Activated T-helper 2 cell treated with anti-CD3 and anti-CD28 coated beads, Interferon-gamma antibody, Interleukin-2, Interleukin-4, amounts not matched to agents 10 μg/mL and 5 μg/mL and 100 μg/mL, durations not matched to agents 14 hours and 24 hours and 36 hours (primary cell): ENCODE data around the gene SSUH2. TPM values are rescaled to one million over a fixed set of nuclear protein-coding genes. Genes with fewer than 3 reads are reported as not detected.
A peak's percentile ranks its signal among the peaks of the same experiment; 100 is the strongest.

ENCODE experiments used
- DNase-seq: peaks from one replicate; pipeline ENCODE4 v3.0.0; 2021; ENCODE audit warnings: low spot score
- H3K27ac Mint-ChIP-seq: one replicate; pipeline ENCODE4 v1.8.0; 2021; ENCODE audit warnings: mixed read lengths
- H3K27me3 Mint-ChIP-seq: one replicate; pipeline ENCODE4 v1.8.0; 2021; ENCODE audit warnings: low read depth, mixed read lengths
- H3K36me3 Mint-ChIP-seq: one replicate; pipeline ENCODE4 v1.8.0; 2021; ENCODE audit warnings: low read depth, mixed read lengths
- H3K4me1 Mint-ChIP-seq: one replicate; pipeline ENCODE4 v1.8.0; 2021; ENCODE audit warnings: low read depth, mixed read lengths
- H3K4me3 Mint-ChIP-seq: one replicate; pipeline ENCODE4 v1.8.0; 2021; ENCODE audit warnings: low read depth, mild to moderate bottlenecking, moderate library complexity, mixed read lengths
- H3K9me3 Mint-ChIP-seq: one replicate; pipeline ENCODE4 v1.8.0; 2021; ENCODE audit warnings: mixed read lengths
- intact Hi-C: fragments of 100-400 bp; cut with micrococcal nuclease; formaldehyde crosslinking; loops from one replicate; pipeline ENCODE4 v1.15.1; 2023
- total RNA-seq: library from RNA; stranded (reverse); gene quantifications from 2 replicates; pipeline ENCODE4 v1.2.3, GENCODE V29; 2022

The SSUH2 gene
- total RNA-seq, 1 donor from 2014 or later, result 0.18 TPM

- H3K9me3 Mint-ChIP-seq, result no peaks in the 10 kb centered on the region
- H3K27ac Mint-ChIP-seq, result no peak overlapping the region
- H3K4me3 Mint-ChIP-seq, result no peak overlapping the region
- H3K4me1 Mint-ChIP-seq, result no peaks in the 10 kb centered on the region
- no peaks in the 10 kb centered on the region for H3K36me3 Mint-ChIP-seq
- peaks cover 11% of the 10 kb centered on the region for H3K27me3 Mint-ChIP-seq
- intact Hi-C loops, result no loop called here
- DNase-seq, result no peak
Measured at GRCh38 chr3:8643693-8644365, 769 bp downstream of the SSUH2 start.

GRCh38 chr3:8642001-8642400 is 2.6 kb downstream of the SSUH2 start:
- DNase-seq, result no peak
- Mint-ChIP-seq H3K4me1 (no peaks in the 10 kb centered on the region), H3K4me3 (no peak overlapping the region), H3K27me3 (peaks cover 11% of the 10 kb centered on the region), H3K27ac (no peak overlapping the region), H3K36me3 (no peaks in the 10 kb centered on the region), H3K9me3 (no peaks in the 10 kb centered on the region)
- intact Hi-C loops, result no loop called here

- H3K36me3 Mint-ChIP-seq, result no peaks in the 10 kb centered on the region
Measured at GRCh38 chr3:8641472-8641871, 3.1 kb downstream of the SSUH2 start.

GRCh38 chr3:8640223-8640622 is 4.4 kb downstream of the SSUH2 start:
- no peaks in the 10 kb centered on the region for H3K9me3 Mint-ChIP-seq
- peaks cover 14% of the 10 kb centered on the region for H3K27me3 Mint-ChIP-seq
- H3K36me3 Mint-ChIP-seq, result no peaks in the 10 kb centered on the region
- no peak for DNase-seq
- H3K27ac Mint-ChIP-seq, result no peak overlapping the region
- H3K4me1 Mint-ChIP-seq, result no peaks in the 10 kb centered on the region
- intact Hi-C loops, result no loop called here
- H3K4me3 Mint-ChIP-seq, result no peak overlapping the region

More at GRCh38 chr3:8641472-8641871, 3.1 kb downstream of the SSUH2 start:
- no peak overlapping the region for H3K27ac Mint-ChIP-seq
- DNase-seq, result no peak
- H3K4me1 Mint-ChIP-seq, result no peaks in the 10 kb centered on the region
- H3K27me3 Mint-ChIP-seq, result peaks cover 14% of the 10 kb centered on the region
- no peak overlapping the region for H3K4me3 Mint-ChIP-seq
- no peaks in the 10 kb centered on the region for H3K9me3 Mint-ChIP-seq
- intact Hi-C loops, result no loop called here

GRCh38 chr3:8639659-8640000 is 5.0 kb downstream of the SSUH2 start:
- no peaks in the 10 kb centered on the region for H3K36me3 Mint-ChIP-seq
- DNase-seq, result no peak
- H3K4me3 Mint-ChIP-seq, result no peak overlapping the region
- H3K4me1 Mint-ChIP-seq, result no peaks in the 10 kb centered on the region
- intact Hi-C loops, result no loop called here
- H3K27me3 Mint-ChIP-seq, result peaks cover 14% of the 10 kb centered on the region
- H3K27ac Mint-ChIP-seq, result no peak overlapping the region
- no peaks in the 10 kb centered on the region for H3K9me3 Mint-ChIP-seq

GRCh38 chr3:8638994-8639658 is 5.5 kb downstream of the SSUH2 start:
- Mint-ChIP-seq H3K27me3 (peaks cover 13% of the 10 kb centered on the region), H3K4me3 (no peak overlapping the region), H3K4me1 (no peaks in the 10 kb centered on the region), H3K36me3 (no peaks in the 10 kb centered on the region), H3K27ac (no peak overlapping the region), H3K9me3 (no peaks in the 10 kb centered on the region)
- intact Hi-C loops, result no loop called here
- no peak for DNase-seq

- H3K27me3 Mint-ChIP-seq, result peaks cover 7% of the 10 kb centered on the region
- intact Hi-C loops, result no loop called here
- H3K9me3 Mint-ChIP-seq, result no peaks in the 10 kb centered on the region
- no peak overlapping the region for H3K4me3 Mint-ChIP-seq
- H3K4me1 Mint-ChIP-seq, result no peaks in the 10 kb centered on the region
- no peaks in the 10 kb centered on the region for H3K36me3 Mint-ChIP-seq
- no peak overlapping the region for H3K27ac Mint-ChIP-seq
- DNase-seq, result no peak
Measured at GRCh38 chr3:8637348-8637747, 7.2 kb downstream of the SSUH2 start.

GRCh38 chr3:8635631-8636030 is 9.0 kb downstream of the SSUH2 start:
- DNase-seq, result no peak
- H3K36me3 Mint-ChIP-seq, result no peaks in the 10 kb centered on the region
- no peak overlapping the region for H3K27ac Mint-ChIP-seq
- H3K4me1 Mint-ChIP-seq, result no peaks in the 10 kb centered on the region
- H3K4me3 Mint-ChIP-seq, result no peak overlapping the region
- H3K9me3 Mint-ChIP-seq, result no peaks in the 10 kb centered on the region
- H3K27me3 Mint-ChIP-seq, result peaks cover 16% of the 10 kb centered on the region
- intact Hi-C loops, result no loop called here

GRCh38 chr3:8635125-8635524 is 9.5 kb downstream of the SSUH2 start:
- H3K4me3 Mint-ChIP-seq, result no peak overlapping the region
- H3K4me1 Mint-ChIP-seq, result peaks cover under 1% of the 10 kb centered on the region
- DNase-seq, result no peak
- intact Hi-C loops, result no loop called here
- no peaks in the 10 kb centered on the region for H3K36me3 Mint-ChIP-seq
- no peaks in the 10 kb centered on the region for H3K9me3 Mint-ChIP-seq
- peaks cover 15% of the 10 kb centered on the region for H3K27me3 Mint-ChIP-seq
- no peak overlapping the region for H3K27ac Mint-ChIP-seq

- Mint-ChIP-seq H3K4me3 (no peak overlapping the region), H3K27ac (no peak overlapping the region), H3K36me3 (no peaks in the 10 kb centered on the region), H3K27me3 (peaks cover 15% of the 10 kb centered on the region), H3K9me3 (no peaks in the 10 kb centered on the region), H3K4me1 (peaks cover 10% of the 10 kb centered on the region)
- no peak for DNase-seq
- intact Hi-C loops, result no loop called here
Measured at GRCh38 chr3:8632402-8633237, 12.0 kb downstream of the SSUH2 start.

- DNase-seq, result no peak
- Mint-ChIP-seq H3K9me3 (no peaks in the 10 kb centered on the region), H3K27me3 (peaks cover 14% of the 10 kb centered on the region), H3K4me1 (peaks cover 14% of the 10 kb centered on the region), H3K4me3 (no peak overlapping the region), H3K36me3 (no peaks in the 10 kb centered on the region), H3K27ac (no peak overlapping the region)
- intact Hi-C loops, result no loop called here
Measured at GRCh38 chr3:8631661-8632060, 12.9 kb downstream of the SSUH2 start.

GRCh38 chr3:8629151-8630021 is 15.2 kb downstream of the SSUH2 start:
- intact Hi-C loops, result no loop called here
- Mint-ChIP-seq H3K36me3 (no peaks in the 10 kb centered on the region), H3K4me3 (no peak overlapping the region), H3K27me3 (peaks cover 15% of the 10 kb centered on the region), H3K4me1 (peaks cover 14% of the 10 kb centered on the region), H3K27ac (no peak overlapping the region), H3K9me3 (no peaks in the 10 kb centered on the region)
- DNase-seq, result peak; percentile 46
